Measurements from ENCODE around the gene CLRN2.
A peak's percentile ranks its signal among the peaks of the same experiment; 100 is the strongest.
"Not testable (repeated sequence)": the region's sequence is repeated elsewhere in the genome, so short reads cannot be mapped to it uniquely, and the experiment has no call there.

Gene CLRN2

DNA sequence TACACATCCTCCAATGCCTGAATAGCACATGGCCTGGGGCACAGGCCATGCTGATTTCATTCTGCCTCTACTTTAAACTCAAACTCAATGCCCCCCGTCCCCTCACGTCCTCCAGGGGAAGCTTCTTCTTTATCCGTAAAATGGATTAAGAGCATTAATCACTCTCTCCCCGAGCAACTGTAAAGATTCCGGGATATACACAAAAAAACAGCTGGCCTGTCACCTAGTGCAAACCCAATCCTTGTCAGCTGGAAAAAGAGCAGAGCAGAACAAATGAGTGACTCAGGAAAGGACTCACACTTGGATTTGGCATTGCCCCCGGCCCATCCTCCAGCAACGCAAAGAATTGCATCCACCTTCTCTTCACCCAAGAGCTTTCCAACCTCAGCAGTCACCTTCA is 10.9 kb upstream of the CLRN2 start:
- DNase-seq, result no peak

DNA sequence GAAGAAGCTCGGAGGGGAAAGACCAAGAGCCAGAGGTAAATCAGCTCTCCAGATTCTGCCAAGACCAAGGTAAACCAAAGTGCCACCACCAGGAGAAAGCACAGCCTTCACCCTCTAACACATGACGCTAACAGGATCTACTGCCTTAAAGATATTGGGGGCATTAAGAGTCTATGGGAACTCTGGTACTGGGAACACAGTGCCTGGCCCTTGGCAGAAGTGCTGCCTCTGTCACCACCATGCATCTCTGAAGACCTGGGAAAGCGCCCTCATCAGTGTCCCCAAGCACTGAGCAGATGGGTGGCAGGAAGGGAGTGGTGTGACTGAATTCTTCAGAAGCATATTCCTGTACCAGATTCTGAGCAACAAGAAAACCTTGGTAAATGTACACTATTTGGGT is 4.4 kb upstream of the CLRN2 start:
- no peak for DNase-seq

DNA sequence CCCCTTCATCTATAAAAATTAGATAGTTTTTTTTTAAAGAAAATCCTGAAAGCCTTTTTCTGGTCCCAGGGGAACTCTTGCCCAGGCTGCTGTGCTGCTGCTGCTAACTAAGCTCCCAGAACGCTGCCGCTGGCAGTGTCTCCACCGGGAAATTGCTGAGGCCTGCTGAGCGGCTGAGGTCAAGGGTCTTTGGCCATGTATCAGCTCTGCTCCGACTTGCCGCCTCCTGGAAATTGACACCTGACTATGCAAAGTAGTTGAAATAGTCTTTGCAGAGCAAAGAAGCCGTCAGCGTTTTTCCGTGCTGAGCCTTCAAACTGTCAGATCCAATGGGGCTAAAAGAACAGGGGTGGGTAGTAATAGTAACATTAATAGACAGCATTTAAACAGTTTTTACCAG is 3.9 kb upstream of the CLRN2 start:
- no peak for DNase-seq

DNA sequence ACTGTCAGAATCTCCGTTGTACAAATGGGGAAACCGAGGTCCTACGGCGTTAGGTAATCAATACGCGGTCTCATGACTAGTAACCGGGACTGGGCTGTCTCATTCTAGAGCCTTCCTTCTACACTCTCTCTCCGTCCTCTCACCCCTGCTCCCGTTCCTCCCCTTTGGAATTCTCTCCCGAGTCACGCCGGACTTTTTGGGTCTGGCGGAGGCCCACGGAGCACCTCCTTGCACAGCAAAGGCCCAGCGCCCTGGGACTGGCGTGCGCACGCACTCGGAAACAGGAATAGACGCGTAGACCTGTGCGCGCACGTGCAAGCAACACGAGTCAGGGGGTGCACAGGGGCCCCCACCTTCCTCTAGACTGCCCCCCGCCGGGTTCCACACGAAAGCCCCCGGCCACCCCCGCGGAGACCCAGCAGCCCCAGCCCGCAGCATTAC is 3.4 kb upstream of the CLRN2 start:
- DNase-seq, result peak; percentile 17

DNA sequence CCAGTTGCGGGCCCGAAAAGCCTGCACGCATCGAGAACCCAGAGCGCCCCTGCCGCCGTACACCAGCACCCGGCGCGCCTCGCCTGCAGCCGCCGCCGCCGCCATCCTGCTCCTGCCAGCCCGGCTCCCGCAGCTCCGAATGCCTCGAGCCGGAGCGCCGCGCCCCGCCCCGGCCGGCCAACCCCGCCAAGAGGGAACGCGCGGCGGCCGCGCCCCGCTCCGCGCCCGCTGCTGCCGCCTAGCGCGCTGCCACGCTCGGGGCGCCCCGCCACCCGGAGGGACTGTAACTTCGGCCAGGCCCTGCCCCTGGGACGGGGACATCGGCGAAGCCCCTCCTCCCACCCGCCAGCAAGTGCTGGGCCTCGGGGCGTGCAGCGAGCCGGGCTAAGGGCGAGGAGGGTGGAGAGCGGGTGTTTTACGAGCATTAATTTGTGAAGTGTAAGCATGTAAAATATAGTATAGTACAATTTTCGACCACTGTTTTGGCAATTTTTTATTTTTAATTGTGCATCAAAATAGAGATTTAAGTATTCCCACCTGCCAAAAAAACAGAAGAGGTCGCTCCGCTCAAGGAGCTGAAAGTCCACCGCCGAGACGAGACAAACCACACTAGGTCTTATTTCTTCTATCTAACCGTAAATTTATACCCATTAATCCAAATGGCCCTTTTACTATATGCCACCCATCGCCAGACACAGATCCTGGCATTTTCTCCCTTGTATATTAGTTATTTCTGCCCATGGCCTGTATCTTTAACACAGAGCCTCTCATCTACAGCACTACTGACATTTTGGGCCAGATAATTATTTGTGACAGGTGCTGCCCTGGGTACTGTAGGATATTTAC is 2.8 kb upstream of the CLRN2 start, which contains the start of gene QDPR:
QDPR (minus strand) TSS at position 141 of the 846 bp plus-strand sequence; CDS start at position 105, 36 bp downstream.
- DNase-seq, result peak; percentile 57

DNA sequence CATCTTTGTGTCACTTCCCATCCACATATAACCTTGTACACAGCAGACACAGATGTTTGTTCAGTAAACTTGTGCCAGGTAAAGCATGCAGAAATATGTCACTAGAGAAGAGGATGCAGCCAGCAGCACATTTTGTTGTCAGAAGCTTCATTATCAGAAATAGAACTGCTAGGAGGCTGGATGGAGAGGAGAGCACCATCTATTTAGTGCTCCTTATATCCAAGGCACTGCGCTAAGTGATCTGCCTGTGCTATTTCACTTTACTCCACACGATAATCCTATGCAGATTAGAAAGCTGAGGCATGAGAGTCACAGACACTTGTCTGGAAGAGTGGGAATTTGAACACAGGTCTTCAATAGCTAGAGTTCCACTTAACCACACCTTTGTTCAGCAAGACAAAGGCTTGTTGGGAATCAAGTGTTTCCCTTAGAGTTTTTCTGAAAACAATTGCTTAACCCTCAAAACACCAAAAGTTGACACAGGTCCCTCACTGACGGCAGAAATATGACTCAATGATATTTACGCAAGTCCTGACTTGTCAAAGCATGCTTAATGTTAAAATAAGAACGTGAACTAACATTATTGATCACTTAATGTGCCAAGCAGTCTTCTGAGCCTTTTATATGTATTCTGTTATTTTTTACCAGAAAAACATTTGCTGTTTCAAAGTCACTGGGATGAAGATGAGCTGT is 1.8 kb upstream of the CLRN2 start:
- no peak for DNase-seq

DNA sequence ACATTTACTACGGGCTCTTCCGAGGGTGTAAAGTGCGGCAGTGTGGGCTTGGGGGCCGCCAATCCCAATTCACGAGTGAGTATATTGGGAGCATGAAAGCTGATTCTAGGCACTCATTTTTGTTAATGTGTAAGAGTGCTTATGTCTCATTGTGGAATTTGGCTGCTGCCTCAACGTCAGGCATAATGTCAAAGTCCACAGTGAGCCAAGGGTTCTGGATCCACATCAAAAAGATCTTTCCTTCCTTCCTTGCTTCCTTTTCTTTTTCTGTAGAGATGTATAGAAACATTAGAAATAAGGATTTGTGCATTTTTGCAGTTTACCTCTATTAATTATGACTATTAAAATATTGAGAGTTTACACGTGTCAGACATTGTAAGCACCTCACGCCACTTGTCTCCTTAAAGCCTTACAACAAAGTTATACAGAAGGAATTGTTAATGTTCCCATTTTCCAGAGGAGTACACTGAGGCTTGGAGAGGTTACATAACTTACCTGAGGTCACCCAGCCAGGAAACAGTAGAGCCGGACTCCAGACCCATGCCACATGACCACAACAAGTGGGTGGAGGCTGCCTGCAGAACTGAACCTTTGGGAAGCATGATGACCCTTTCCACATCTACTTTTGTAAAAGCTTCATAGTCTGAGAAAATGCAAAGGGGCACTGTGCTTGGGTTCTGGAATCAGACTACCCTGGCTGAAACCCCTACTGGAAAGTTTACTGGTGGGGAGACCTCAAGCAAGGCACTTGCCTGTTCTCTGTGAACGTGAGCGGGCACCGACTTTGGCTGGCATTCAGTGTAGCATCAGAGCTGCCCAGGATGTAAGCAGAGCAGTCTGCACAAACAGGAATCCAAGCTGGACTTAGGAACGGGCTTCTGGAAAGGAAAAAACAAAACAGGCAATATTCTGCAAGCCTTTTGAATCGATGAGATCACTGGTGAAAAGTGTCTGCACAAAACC is 761 bp downstream of the CLRN2 start:
- no peak for DNase-seq

DNA sequence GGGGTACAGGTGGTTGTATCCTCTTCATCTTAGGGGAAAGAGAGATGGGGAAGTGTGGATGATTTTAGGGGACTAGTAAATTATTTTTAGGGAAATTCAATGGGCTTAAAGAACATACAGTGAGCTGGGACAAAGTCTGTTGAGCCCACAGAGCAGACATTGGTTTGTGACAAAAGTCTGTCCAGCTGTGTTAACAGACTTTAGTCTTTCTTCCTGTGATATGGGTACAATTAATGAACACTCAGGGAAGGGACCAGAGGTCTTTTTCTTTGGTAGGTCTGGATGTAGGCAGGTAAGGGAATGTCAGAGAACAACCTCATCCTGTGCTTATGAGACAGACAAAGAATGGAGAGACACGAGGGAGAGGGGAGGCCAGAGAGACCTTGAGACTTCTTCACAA is 2.0 kb downstream of the CLRN2 start:
- no peak for DNase-seq

DNA sequence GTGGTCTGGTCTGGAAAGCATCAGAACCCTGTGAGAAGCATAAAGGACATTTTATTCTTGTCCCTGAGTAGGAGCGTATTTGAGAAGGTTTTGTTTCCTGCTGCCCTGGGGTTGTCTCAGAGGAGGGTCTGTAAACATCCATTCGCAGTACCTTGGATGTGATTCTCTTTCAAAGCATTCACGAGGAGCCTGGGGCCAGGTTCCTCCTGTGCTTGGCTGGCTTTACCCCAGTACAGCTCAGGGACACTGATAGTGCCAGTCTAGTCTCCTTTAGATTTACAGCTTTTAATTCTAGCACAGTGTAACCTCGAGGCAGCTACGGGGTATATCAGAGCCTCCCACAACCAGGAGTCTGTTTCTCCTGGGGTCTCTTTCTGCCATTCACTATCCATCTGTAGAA is 2.7 kb downstream of the CLRN2 start:
- DNase-seq, result no peak

DNA sequence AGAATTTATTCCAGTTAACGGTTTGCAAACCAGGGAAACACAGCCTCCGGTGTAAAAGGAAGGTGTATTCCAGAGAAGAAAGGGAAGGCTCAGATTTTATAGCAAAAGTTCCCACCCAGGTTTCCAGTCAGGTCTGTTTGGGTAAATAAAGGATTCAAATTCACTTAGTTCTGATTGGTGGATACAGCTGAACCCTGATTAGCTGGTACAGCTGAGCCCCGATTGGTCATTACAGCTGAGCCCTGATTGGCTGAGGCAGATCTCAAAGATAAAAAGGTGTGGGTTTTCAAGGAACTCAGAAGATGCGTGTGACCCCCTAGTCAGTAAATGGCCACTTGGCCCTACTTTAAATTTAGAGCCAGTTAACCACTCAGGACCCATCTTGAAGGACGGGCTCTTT is 6.6 kb downstream of the CLRN2 start:
- no peak for DNase-seq

DNA sequence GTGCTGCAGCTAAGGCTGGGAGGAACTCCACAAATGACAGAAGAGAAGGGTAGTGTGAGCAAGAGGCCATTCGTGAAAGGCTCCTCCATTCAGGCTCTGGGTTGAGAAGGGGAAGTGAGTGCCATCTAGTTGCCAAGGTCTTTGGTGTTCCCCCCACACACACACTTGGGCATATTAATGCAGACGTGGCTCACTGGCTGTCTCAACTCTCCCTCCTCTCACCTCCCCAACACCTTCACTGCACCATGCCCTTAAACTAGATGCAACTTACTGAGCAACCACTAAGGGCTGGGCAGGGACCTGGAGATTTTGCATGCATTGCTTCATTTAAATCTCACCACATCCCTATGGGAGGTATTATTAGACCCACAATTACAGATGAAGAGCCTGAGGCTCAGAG is 8.7 kb downstream of the CLRN2 start:
- no peak for DNase-seq

DNA sequence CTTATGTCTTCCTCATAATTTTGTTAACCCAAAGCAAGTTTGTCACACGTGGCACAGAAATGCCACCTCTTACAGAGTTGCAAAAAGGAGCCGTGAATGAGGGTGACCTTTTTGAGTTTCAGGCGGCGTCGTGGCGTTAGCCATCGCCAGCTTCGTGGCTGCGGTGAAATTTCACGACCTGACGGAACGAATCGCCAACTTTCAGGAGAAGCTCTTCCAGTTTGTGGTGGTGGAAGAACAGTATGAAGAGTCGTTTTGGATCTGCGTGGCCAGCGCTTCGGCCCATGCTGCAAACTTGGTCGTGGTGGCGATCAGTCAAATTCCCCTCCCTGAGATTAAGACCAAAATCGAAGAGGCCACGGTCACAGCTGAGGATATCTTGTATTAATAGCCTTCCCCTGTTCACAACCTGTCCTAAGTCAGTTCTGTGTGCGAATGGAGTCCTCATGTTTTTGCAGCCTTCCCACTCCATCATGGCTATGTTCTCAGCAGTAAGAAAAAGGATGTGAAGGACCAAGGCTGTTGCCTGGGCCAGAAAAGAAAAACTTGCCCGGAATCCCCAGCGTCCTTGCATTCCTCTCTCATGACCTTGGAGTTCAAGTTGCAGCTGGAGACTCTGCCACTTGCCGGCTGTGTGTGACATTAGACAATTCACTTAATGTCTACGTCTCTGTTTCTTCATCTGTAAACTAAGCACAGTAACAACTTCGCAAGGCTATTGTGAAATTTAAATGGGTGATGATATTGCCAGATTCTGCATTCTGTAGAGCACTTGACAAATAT is 11.9 kb downstream of the CLRN2 start:
- DNase-seq, result no peak

DNA sequence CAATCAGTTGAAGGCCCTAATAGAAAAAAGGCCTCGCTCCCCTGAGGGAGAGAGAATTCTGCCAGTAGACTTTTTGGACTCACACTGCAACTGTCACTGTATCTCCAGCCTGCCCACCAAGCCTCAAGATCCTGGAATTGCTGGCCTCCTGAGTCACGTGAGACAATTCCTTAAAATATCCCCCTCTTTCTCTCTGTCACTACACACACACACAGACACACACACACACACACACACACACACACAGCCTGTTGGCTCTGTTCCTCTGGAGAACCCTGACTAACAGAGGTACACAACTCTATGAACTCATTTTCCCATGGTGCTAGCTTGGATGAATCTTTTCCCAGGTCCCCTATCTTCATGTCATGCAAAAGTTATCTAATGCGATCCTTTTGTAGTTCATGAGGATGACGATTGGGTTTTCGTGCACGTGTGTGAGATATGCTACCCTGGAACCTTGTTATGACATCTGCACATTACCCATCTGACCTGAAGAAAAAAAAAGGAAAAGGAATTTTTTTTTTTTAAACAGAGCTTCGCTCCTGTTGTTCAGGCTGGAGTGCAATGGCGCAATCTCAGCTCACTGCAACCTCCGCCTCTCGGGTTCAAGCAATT is 13.7 kb downstream of the CLRN2 start:
- DNase-seq, result no peak

DNA sequence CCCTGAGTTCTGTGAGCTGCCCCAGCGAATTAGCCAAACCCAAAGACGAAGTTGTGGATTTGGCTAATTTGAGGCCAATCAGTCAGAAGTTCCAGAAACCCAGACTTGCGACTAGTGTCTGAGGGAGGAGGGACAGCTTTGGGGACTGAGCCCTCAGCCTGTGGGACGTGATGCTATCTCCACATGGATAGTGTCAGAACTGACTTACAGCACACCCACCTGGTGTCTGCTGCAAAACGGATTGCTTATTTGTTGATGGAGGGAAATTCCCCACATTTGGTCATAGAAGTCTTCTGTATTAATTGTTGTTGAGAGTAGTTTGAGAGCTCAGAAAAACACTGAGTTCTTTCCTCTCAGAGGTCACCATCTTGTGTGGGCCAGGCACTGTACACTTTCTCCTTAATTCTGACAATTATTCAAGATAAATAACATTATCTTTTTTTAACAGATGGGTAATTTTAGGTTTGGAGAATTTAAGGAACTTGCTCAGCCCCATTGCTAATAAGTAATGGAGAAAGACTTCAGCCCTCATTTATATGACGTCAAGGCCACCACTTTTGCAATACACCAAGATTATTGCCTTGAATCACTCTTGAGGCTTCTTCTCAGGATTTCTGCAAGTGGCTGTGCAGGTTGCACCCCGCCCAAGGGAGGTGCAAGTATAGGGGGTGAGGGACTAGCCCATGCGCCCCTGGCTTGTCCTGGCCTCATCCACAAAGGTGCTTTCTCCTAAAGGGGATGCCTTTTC is 16.7 kb downstream of the CLRN2 start:
- DNase-seq, result no peak

DNA sequence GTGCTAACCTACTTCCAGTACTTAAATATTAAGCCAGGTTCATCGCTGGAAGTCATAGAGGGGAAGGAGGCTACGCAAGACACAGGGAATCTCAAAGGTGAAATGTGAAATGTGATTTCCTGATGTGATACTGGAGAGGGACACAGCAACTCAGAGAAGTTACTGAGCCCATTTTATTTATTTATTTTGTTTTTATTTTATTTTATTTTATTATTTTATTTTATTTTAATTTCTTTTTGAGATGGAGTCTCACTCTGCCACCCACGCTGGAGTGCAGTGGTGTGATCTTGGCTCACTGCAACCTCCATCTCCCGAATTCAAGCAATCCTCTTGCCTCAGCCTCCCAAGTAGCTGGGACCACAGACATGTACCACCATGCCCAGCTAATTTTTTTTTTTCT is 19.7 kb downstream of the CLRN2 start:
- DNase-seq, result no peak

DNA sequence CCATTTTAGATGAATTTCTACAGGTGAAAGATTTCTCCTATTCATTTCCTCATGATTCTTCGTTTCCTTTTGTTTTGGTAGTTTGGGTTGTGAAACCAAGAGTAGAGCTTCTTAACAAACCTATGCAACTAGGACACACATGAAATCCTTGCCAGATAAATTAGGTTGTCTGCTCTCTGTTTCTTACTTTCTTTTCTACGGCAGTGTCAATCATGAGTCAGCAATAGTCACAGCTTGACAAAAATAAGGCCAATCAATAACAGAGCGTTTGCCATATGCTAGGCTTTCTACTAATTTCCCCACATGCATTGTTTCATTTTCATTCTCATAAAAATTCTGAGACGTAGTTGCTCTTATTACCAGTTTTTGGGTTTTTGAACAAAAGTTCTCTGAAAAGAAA is 20.3 kb downstream of the CLRN2 start:
- no peak for DNase-seq

DNA sequence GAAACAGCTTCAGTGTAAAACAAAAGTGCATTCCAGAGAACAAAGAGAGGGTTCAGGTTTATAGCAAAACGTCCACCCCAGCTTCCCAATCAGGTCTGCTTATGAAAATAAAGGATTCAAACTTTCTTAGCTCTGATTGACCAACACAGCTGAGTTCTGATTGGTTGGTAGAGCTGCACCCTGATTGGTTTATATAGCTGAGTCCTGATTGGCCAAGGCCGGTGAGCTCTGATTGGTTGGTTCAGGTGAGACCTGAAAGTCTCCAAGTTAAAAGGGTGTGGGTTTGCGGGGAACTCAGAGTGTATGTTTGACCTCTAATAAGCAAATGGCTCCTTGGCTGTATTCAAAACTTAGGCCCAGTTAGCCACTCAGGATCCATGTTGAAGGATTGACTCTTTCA is 20.9 kb downstream of the CLRN2 start:
- no peak for DNase-seq

DNA sequence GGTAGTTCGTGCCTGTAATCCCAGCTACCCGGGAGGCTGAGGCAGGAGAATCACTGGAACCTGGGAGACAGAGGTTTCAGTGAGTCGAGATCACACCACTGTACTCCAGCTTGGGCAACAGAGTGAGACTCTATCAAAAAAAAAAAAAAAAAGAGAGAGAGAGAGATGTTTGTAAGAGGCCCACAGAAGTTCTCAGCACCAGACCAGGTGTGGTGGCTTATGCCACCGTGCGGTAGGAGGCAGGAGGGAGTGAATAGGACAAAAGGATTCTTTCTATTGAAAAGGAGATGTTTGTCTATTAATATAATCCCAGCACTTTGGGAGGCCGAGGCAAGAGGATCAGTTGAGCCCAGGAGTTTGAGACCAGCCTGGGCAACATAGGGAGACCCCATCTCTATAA is 22.1 kb downstream of the CLRN2 start:
- not testable (repeated sequence) for DNase-seq

DNA sequence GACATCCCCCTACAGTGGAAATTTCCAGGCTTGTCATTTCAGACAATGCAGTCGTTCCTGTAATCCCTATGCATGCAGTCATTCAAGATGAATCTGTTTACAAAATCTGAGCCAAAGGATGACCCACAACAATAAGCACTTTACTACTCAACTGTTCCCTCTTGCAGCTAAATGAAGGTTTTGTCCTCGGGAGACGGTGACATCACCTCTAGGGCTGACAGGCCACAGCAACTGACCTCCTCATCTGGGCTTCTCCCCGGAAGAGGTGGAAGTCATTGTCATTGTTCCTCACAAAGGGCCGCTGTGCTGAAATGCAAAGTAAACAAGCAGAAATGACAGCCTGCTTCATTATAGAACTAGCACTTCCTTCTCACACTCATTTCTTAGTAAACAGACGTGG is 29.2 kb downstream of the CLRN2 start:
- no peak for DNase-seq

DNA sequence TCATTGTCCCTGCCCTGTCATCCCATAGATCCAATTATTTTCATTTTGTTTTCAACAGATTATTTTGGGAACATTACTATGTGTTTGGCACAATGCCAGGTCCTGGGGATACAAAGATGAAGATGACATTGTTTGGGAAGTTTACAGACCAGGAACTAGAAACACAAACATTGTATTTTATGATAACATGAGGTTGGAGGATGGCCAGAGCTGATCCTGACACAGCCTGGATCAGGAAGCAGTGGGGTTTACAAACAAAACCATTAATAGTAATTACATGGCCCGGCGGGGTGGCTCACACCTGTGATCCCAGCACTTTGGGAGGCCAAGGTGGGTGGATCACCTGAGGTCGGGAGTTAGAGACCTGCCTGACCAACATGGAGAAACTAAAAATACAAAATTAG is 29.9 kb downstream of the CLRN2 start:
- DNase-seq, result no peak

Data from fibroblast of upper back skin (primary cell).